ENCODE measurements around the gene SUPT7L. TPM values are rescaled to one million over a fixed set of nuclear protein-coding genes. Genes with fewer than 3 reads are reported as not detected.
"Not testable (repeated sequence)": the region's sequence is repeated elsewhere in the genome, so short reads cannot be mapped to it uniquely, and the experiment has no call there.

The SUPT7L gene
- total and polyA plus RNA-seq, 2 of the 4 experiments (the other 2 are of a cell fraction) = 16.7 to 33.4 TPM

DNA sequence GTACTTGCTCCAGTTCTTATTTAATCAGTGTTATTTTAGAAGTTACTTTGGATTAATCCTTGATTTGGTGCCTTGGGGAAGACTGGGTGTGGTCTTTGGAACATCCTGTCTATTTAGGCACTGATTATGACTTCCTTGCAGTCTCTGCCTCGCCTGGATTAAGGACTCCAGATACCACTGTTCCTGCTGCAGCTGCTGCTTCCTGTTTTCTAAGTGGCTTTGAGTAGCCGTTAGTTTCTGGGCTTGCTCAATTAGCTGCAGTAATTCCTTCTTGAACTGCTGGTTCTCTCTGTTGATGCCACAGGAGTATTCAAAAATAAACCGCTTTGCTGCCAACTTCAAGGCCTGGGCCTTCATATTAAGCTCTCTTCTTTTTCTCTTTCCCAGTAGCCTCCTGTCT lies 36.5 kb downstream of the SUPT7L start:
- POLR2A ChIA-PET (ENCODE audit: unreplicated experiment); H3K14ac ChIP-seq (replicated peaks; ENCODE audit: low read depth, low read length); H3K36me3 ChIP-seq (ENCODE audit: control insufficient read depth, insufficient read depth, low read length); H3K27me3 ChIP-seq (ENCODE audit: control insufficient read depth, insufficient read depth, low read length); H2BK20ac ChIP-seq (ENCODE audit: low read depth, low read length); H4K20me1 ChIP-seq (ENCODE audit: insufficient read depth, low read length); H3K4me2 ChIP-seq (ENCODE audit: low read depth, low read length); H3K56ac ChIP-seq (ENCODE audit: extremely low read depth, insufficient read depth, low read length); H4K5ac ChIP-seq (ENCODE audit: low read depth, low read length); H3K4ac ChIP-seq (ENCODE audit: low read depth, low read length); H2BK120ac ChIP-seq (ENCODE audit: low read depth, low read length); H2BK5ac ChIP-seq (ENCODE audit: low read depth, low read length, poor library complexity, severe bottlenecking); CTCF ChIA-PET; H2AFZ ChIP-seq (replicated peaks; ENCODE audit: low read length, poor library complexity); H3K23ac ChIP-seq (ENCODE audit: low read depth, low read length); H3K9me3 ChIP-seq (ENCODE audit: control insufficient read depth, insufficient read depth, low read length); BruUV-seq (replicated peaks); H2BK15ac ChIP-seq (ENCODE audit: low read depth, low read length); H4K91ac ChIP-seq (ENCODE audit: insufficient read depth, low read depth, low read length); H3K4me3 ChIP-seq (ENCODE audit: insufficient read depth, low read depth, low read length); ATAC-seq (ENCODE audit: low read depth); H3K18ac ChIP-seq (ENCODE audit: low read depth, low read length); H3K9me1 ChIP-seq (ENCODE audit: insufficient read depth, low read length); H2AK5ac ChIP-seq (ENCODE audit: low read depth, low read length); H4K8ac ChIP-seq (ENCODE audit: low read depth in 2 of 2, low read length in 2 of 2); DNase-seq; H3K9ac ChIP-seq (ENCODE audit: low read depth, low read length); H2AK9ac ChIP-seq (replicated peaks; ENCODE audit: low read depth, low read length, poor library complexity); dilution Hi-C loops (cut with HindIII; ENCODE audit: low sequenced_read_pairs, unreplicated experiment); in situ Hi-C loops (cut with MboI; ENCODE audit: low sequenced_read_pairs); H3K27ac ChIP-seq (ENCODE audit: insufficient read depth, low read length): not testable (repeated sequence)
- intact Hi-C loops (cut with micrococcal nuclease) = loop anchor here (10.0 kb wide), 1 partner anchor 222 kb away; the partner anchor contains the start of gene PPM1G
- no CpG with 5 or more reads among the region's 3 CpGs for WGBS, 2 experiments (ENCODE audit: extremely low coverage in 2 of 2, insufficient read length in 1 of 2)
- Histone ChIP-seq H3K79me1 (ENCODE audit: low read depth in 1 of 2, low read length in 2 of 2) (peaks cover 9 to 33% of the 10 kb centered on the region in 2 experiments), H3K4me1 (ENCODE audit: control insufficient read depth, insufficient read depth, low read length) (peaks cover 10% of the 10 kb centered on the region)

DNA sequence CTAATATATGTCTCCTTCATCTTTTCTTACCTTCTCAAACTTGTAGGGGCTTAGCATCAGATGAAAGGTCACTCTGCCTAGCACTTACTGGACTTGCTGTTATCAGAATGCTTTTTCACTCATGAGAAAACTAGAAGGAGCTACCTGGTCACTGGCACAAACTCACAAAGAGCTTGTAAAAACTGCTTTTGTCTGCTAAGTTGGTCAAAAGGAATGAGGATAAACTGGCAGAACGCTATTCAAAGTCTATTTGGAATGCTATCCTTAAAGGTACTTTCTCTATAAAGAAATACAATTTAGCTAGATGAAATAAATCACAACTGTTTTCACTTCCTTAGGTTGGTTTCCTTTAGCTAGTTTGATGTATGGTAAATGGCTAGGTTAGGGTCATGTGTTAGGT lies 37.1 kb downstream of the SUPT7L start:
- intact Hi-C loops (cut with micrococcal nuclease) = loop anchor here (10.0 kb wide), 1 partner anchor 222 kb away; the partner anchor contains the start of gene PPM1G

More for the DNA sequence above, 37.1 kb downstream of the SUPT7L start:
- H4K91ac ChIP-seq (ENCODE audit: insufficient read depth, low read depth, low read length); ATAC-seq (ENCODE audit: low read depth); H2AK5ac ChIP-seq (ENCODE audit: low read depth, low read length); H2BK120ac ChIP-seq (ENCODE audit: low read depth, low read length); DNase-seq; in situ Hi-C loops (cut with MboI; ENCODE audit: low sequenced_read_pairs); H3K9ac ChIP-seq (ENCODE audit: low read depth, low read length); H3K18ac ChIP-seq (ENCODE audit: low read depth, low read length); H3K4me3 ChIP-seq (ENCODE audit: insufficient read depth, low read depth, low read length); H2BK5ac ChIP-seq (ENCODE audit: low read depth, low read length, poor library complexity, severe bottlenecking); CTCF ChIA-PET; BruUV-seq (replicated peaks); H2AFZ ChIP-seq (replicated peaks; ENCODE audit: low read length, poor library complexity); H4K8ac ChIP-seq (ENCODE audit: low read depth in 2 of 2, low read length in 2 of 2); H3K56ac ChIP-seq (ENCODE audit: extremely low read depth, insufficient read depth, low read length); H3K14ac ChIP-seq (replicated peaks; ENCODE audit: low read depth, low read length); H4K5ac ChIP-seq (ENCODE audit: low read depth, low read length); H3K4me2 ChIP-seq (ENCODE audit: low read depth, low read length); H3K9me3 ChIP-seq (ENCODE audit: control insufficient read depth, insufficient read depth, low read length); H3K27me3 ChIP-seq (ENCODE audit: control insufficient read depth, insufficient read depth, low read length); H4K20me1 ChIP-seq (ENCODE audit: insufficient read depth, low read length); H3K23ac ChIP-seq (ENCODE audit: low read depth, low read length); H3K36me3 ChIP-seq (ENCODE audit: control insufficient read depth, insufficient read depth, low read length); H2BK20ac ChIP-seq (ENCODE audit: low read depth, low read length); H2BK15ac ChIP-seq (ENCODE audit: low read depth, low read length); H3K27ac ChIP-seq (ENCODE audit: insufficient read depth, low read length); H2AK9ac ChIP-seq (replicated peaks; ENCODE audit: low read depth, low read length, poor library complexity); H3K4ac ChIP-seq (ENCODE audit: low read depth, low read length); dilution Hi-C loops (cut with HindIII; ENCODE audit: low sequenced_read_pairs, unreplicated experiment); H3K9me1 ChIP-seq (ENCODE audit: insufficient read depth, low read length): not testable (repeated sequence)
- POLR2A ChIA-PET (ENCODE audit: unreplicated experiment) = interaction anchor here (0.6 kb wide), 1 partner anchor 160 kb away, joined by 3 read pairs; no protein-coding TSS in a partner anchor
- peaks cover 12% of the 10 kb centered on the region for H3K4me1 ChIP-seq (ENCODE audit: control insufficient read depth, insufficient read depth, low read length)
- peaks cover 9 to 31% of the 10 kb centered on the region in 2 experiments for H3K79me1 ChIP-seq (ENCODE audit: low read depth in 1 of 2, low read length in 2 of 2)
- WGBS, 2 experiments (ENCODE audit: extremely low coverage in 2 of 2, insufficient read length in 1 of 2) = no CpG with 5 or more reads among the region's 1 CpG
